Right lung (tissue), 10 donors: ENCODE results near the gene ITIH4. TPM values are rescaled to one million over a fixed set of nuclear protein-coding genes. Genes with fewer than 3 reads are reported as not detected.

Source experiments
- DNase-seq, 2 donors: peaks; one replicate each; pipeline ENCODE4 v3.0.0-alpha.2; 2013
- long read RNA-seq, 8 donors: transcript quantifications; one replicate each; lab custom pipeline, GENCODE V29; 2026
- polyA plus RNA-seq, 5 donors: library from polyadenylated mRNA; unstranded; fragments of 120-200 nt; gene quantifications; one replicate each; pipeline versions ENCODE4 v1.2.1 to v1.2.3, GENCODE V29; 2013; ENCODE audit warnings: inconsistent platforms in 1 of 5, low replicate concordance in 1 of 5; ENCODE audit not compliant: insufficient read length in 5 of 5, insufficient read depth in 1 of 5

ITIH4 gene
- polyA plus RNA-seq: 10 to 100 TPM in 3 of 5 donors, 1 to 10 TPM in 2; 8.6 to 12.6 (median 11.1) TPM
- long read RNA-seq, donor 1: 0 reads
- long read RNA-seq, donor 2, partial matches to known transcripts: 0 of 1 reads
- long read RNA-seq, donor 2, other reads (novel, unspliced or antisense): 0 of 1 reads
- long read RNA-seq, donor 3, partial matches to known transcripts: 0 of 1 reads
- long read RNA-seq, donor 3, other reads (novel, unspliced or antisense): 0 of 1 reads
- long read RNA-seq, donor 4: 0 reads
- long read RNA-seq, donor 5: 0 reads
- long read RNA-seq, donor 6, partial matches to known transcripts: 0 of 1 reads
- long read RNA-seq, donor 6, other reads (novel, unspliced or antisense): 0 of 1 reads
- long read RNA-seq, donor 7, partial matches to known transcripts: 0 of 1 reads
- long read RNA-seq, donor 7, other reads (novel, unspliced or antisense): 0 of 1 reads
- long read RNA-seq, donor 8: 0 reads

- no peak for DNase-seq
These were observed at the start of gene ITIH4 for GRCh38 chr3:52830535-52831258. TSS of gene ITIH4 (minus strand) at chr3:52830672. CDS start at chr3:52830642, 30 bp downstream.

- no peak for DNase-seq
These were observed 49.6 kb upstream of the ITIH4 start for GRCh38 chr3:52880047-52880446.

GRCh38 chr3:52879581-52879980, 49.1 kb upstream of the ITIH4 start:
- no peak for DNase-seq

- DNase-seq: no peak
These were observed 48.6 kb upstream of the ITIH4 start for GRCh38 chr3:52879090-52879489.

DNA sequence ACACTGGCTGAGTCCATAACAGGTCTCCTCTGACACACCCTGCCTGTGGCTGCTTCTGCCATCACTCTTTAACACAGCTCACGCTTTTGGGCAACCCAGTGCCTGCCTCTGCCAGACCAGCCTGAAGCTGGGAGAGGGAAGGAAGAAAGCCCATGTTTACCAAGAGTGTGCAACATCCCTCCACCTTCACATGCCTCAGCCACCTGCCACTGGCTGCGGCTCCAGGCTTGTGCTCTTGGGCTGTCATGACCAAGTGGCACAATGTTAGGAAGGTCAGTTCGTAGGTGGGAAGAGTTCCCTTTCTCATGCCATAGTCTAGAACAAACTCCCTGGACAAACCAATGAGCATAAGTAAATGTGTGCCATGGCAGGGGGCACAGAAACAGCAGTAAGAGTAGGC, 46.6 kb upstream of the ITIH4 start:
- DNase-seq: no peak

GRCh38 chr3:52874864-52875587, 44.6 kb upstream of the ITIH4 start:
- no peak for DNase-seq

DNA sequence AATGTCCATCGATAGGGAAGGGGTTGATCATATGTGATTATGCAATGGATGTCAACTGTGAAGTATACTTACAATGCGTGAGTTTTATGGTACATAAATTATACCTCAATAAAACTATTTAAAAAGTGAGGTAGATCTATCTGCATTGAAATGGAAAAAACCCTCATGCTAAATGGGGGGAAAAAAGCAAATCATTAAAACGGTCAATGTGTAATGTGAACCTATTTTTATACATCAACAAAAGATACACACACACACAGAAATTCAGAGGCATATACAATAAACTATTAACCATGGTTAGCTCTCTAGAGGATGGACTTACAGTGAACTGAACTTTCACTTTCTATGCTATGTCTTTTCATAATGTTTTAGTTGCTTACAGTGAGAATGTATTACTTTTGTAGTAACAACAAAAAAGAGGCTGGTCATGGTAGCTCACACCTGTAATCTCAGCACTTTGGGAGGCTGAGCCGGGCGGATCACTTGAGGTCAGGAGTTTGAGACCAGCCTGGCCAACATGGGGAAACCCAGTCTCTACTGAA, 43.8 kb upstream of the ITIH4 start:
- no peak for DNase-seq

- no peak for DNase-seq
These were observed 43.1 kb upstream of the ITIH4 start for GRCh38 chr3:52873433-52874159.

- no peak for DNase-seq
These were observed 41.8 kb upstream of the ITIH4 start for GRCh38 chr3:52872245-52872644.

- DNase-seq: no peak
These were observed 41.3 kb upstream of the ITIH4 start for GRCh38 chr3:52871761-52872160.

DNA sequence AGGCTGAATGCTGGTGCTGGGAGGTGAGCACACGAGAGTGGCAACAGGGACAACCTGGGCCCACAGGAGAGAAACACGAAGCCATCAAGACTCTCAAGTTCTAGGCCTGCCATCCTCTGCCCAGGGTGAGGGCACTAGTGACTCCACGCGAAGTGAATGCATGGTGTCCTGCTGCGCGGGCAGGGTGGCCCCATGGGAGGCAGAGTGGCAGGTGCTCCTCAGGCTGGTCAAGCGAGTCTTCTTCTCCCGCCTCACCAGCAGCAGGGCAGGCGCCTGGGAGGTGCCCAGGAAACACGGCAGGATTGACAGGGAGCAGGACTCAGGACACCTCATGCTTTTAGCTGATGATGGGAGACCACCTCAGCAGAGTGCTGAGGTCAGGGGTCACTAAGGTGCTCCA, 40.0 kb upstream of the ITIH4 start:
- no peak for DNase-seq

DNA sequence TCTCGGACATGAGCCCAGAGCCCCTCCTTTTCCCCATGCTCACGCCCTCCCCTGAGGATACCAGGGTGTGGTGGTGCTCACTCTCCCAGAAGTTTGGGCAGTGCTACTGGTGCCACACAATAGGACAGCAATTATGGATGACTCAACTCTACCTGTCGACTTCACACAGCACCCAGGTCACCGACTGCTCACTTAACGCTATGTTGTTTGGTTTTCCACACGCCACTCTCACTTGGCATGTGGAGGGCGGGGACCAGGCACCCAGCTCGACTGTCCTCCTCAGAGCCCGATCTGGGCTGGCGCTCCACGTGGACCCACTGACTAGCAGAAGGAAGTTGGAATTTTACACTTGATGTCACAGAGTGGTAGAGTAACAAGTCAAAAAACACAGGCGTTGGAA, 36.0 kb upstream of the ITIH4 start:
- DNase-seq: no peak

- DNase-seq: no peak
These were observed 35.5 kb upstream of the ITIH4 start for GRCh38 chr3:52865994-52866393.

GRCh38 chr3:52860424-52860768, 29.9 kb upstream of the ITIH4 start:
- no peak for DNase-seq

DNA sequence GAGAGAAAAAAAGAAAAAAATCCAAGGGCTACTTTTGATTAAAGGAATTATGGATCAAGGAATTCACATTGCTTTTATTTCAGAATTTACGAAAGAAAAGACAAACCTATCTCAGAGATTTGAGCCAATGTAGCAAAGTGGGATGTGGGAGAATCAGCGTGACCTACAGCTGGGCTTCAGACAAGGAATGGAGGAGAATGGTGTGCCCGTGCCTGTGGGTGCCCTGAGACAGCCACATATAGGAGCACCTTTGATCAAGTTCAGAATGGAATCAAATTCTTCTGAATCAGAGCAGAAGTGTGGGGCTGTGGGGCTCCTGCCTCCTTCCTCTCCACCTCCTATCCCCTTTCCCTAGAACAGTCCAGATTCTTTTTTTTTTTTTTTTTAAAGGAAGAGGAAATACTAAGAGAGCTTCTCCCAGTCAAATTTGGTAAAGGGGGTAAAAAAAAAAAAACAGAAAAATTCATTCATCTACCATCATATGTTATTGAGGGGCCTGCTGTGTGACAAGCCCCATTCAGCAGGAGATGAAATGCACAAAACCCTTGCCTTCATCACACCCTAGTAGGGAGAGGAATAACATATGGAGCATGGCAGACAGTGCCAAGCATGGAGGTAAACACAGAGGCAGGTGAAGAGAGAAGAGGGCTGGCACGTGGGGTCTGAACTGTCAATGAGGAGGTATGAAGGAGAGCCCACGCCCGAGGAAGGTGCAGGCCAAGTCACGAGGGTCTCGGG, 29.4 kb upstream of the ITIH4 start:
- DNase-seq: no peak

DNA sequence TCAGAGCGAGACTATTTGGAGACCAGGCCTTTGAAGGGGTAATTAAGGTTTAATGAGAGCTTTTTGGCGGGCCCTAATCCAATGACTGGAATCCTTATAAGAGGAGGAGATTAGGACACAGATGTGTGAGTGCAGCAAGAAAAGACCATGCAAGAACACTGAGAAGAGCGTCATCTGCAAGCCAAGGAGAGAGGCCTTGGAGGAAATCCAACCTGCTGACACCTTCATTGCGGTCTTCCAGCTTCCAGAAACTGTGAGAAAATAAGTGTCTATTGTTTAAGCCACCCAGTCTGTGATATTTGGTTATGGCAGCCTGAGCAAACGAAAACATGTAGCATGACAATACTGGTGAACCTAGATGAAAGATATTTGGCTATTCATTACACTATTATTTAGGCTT, 27.4 kb upstream of the ITIH4 start:
- no peak for DNase-seq

- DNase-seq: no peak
These were observed 26.7 kb upstream of the ITIH4 start for GRCh38 chr3:52857133-52857532.

DNA sequence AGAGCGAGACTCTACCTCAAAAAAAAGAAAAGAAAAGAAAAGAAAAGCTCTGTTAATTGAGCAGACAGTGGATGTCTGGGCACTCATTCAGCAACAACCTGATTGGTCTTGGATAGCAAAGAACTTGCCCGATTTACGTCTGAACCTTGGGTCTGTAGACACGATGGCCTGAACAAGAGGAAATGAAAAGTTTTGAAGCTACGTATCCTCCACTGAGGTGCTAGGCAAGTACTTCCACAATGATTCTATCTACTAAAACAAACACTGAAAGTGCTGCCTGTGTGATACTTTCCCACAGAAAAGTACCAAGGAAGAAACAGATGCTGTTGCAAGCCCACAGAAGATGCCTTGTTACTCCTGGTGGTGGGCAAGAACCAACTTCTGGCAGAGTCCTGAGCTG, 26.2 kb upstream of the ITIH4 start:
- no peak for DNase-seq

GRCh38 chr3:52854013-52854412, 23.5 kb upstream of the ITIH4 start:
- no peak for DNase-seq

DNA sequence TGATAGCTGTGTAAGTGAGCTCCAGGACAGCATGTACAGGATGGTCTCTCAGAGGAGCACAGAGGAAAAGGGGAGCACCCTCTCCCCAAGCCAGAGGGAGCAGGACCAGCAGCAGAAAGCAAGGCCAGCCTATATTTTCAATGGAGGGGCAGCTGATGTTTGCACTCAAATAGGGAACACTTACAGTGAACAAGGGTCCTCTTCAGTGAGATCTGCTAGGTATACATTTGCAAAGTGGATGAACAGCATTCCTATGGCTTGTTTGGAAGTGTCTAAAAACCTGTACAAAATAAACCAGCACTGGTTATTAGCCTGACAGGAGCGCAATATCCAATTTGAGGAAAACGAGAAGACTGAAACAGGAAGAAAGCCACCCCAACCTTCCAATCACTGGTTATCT, 21.9 kb upstream of the ITIH4 start:
- no peak for DNase-seq

- DNase-seq: peak in 1 of 2 donors; percentile 36
These were observed 20.9 kb upstream of the ITIH4 start for GRCh38 chr3:52851348-52851747.
